ENCODE measurements around the gene WDSUB1.

WDSUB1 gene

GRCh38 chr2:159186462-159186861 is 100.0 kb downstream of the WDSUB1 start:
- Histone ChIP-seq H3K9me3 (ENCODE audit: low read length) (no peaks in the 10 kb centered on the region), H3K27me3 (ENCODE audit: control insufficient read depth in 1 of 2, insufficient read depth in 2 of 2, low read length in 2 of 2) (no peaks in the 10 kb centered on the region), H3K4me1 (ENCODE audit: insufficient read depth, low read length) (no peaks in the 10 kb centered on the region), H3K9ac (ENCODE audit: low read length) (no peak overlapping the region), H3K36me3 (ENCODE audit: insufficient read depth, low read length) (peaks cover 24% of the 10 kb centered on the region), H3K4me3 (ENCODE audit: low read depth in 1 of 2, low read length in 2 of 2) (no peak overlapping the region), H3K27ac (ENCODE audit: low read depth, low read length) (no peak overlapping the region)

Measured in muscle layer of colon (tissue), 2 donors.